Parathyroid adenoma (tissue), 2 donors: ENCODE results near the gene ZNF562.

Source experiments
- H2AFZ ChIP-seq: fragments of 300-600 bp; sonication (generic); one replicate; pipeline ENCODE4 v1.7.0; 2017; ENCODE audit warnings: antibody characterized with exemption, mild to moderate bottlenecking
- H3K27ac ChIP-seq: fragments of 300-600 bp; sonication (generic); one replicate; pipeline ENCODE4 v1.7.0; 2017
- H3K27me3 ChIP-seq: fragments of 300-600 bp; sonication (generic); one replicate; pipeline ENCODE4 v1.7.0; 2017; ENCODE audit warnings: low read length; ENCODE audit not compliant: control insufficient read depth, insufficient read depth
- H3K36me3 ChIP-seq: fragments of 300-600 bp; sonication (generic); one replicate; pipeline ENCODE4 v1.7.0; 2017; ENCODE audit warnings: low read length; ENCODE audit not compliant: control insufficient read depth, insufficient read depth
- H3K4me1 ChIP-seq: fragments of 300-600 bp; sonication (generic); one replicate; pipeline ENCODE4 v1.7.0; 2017; ENCODE audit warnings: control low read depth
- H3K4me2 ChIP-seq: fragments of 300-600 bp; sonication (generic); one replicate; pipeline ENCODE4 v1.7.0; 2017; ENCODE audit warnings: low read length
- H3K4me3 ChIP-seq: fragments of 300-600 bp; sonication (generic); one replicate; pipeline ENCODE4 v1.7.0; 2017; ENCODE audit warnings: low read depth, low read length
- H3K79me2 ChIP-seq: fragments of 300-600 bp; sonication (generic); one replicate; pipeline ENCODE4 v1.7.0; 2017; ENCODE audit warnings: control low read depth
- H3K9ac ChIP-seq: fragments of 300-600 bp; sonication (generic); one replicate; pipeline ENCODE4 v1.7.0; 2017; ENCODE audit warnings: mild to moderate bottlenecking
- H3K9me3 ChIP-seq: fragments of 300-600 bp; sonication (generic); one replicate; pipeline ENCODE4 v1.7.0; 2017; ENCODE audit warnings: low read length; ENCODE audit not compliant: control insufficient read depth
- TF ChIP-seq, protein P1 (sequence below): fragments of 300-600 bp; sonication (generic); IDR thresholded peaks from one replicate; pipeline ENCODE4 v1.7.0; 2017; ENCODE audit warnings: antibody characterized with exemption, mild to moderate bottlenecking
- donor health status: primary hyperparathyroidism.

ZNF562 gene

DNA sequence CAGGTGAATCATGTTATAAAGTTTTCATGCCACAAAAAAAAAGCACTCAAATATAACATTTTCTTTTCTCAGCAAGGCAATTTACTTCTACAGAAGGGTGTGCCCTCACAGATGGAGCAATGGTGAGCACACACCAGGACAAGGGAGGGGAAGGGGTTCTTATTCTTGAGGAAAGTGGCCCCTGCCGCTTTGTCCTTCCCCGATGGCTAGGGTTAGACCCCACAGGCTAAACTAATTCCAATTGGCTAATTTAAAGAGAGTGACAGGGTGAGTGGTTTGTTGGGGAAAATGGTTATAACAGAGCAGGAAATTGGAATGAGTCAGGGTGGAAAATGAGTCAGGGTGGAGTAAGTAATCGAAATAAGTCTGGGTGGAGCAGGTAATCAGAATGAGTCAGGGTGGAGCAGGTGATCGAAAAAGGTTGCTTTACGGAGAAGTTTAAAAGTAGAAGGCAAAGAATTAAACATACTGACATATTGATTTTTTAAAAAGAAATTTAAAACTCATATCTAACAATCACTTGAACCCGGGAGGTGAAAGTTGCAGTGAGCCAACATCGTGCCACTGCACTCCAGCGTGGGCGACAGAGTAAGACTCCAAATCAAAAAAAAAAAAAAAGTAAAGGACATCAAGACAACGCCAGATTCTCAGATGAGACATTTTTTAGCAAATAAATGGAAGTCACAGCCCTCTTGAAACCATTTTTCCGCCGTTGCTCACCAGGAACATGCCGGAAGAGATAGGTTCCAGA is 813 bp downstream of the ZNF562 start:
- H3K4me3 ChIP-seq = peak overlapping the region; percentile 95
- TF ChIP-seq, protein P1, sequence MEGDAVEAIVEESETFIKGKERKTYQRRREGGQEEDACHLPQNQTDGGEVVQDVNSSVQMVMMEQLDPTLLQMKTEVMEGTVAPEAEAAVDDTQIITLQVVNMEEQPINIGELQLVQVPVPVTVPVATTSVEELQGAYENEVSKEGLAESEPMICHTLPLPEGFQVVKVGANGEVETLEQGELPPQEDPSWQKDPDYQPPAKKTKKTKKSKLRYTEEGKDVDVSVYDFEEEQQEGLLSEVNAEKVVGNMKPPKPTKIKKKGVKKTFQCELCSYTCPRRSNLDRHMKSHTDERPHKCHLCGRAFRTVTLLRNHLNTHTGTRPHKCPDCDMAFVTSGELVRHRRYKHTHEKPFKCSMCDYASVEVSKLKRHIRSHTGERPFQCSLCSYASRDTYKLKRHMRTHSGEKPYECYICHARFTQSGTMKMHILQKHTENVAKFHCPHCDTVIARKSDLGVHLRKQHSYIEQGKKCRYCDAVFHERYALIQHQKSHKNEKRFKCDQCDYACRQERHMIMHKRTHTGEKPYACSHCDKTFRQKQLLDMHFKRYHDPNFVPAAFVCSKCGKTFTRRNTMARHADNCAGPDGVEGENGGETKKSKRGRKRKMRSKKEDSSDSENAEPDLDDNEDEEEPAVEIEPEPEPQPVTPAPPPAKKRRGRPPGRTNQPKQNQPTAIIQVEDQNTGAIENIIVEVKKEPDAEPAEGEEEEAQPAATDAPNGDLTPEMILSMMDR = no peak
- no peaks in the 10 kb centered on the region for H3K4me1 ChIP-seq
- H3K4me2 ChIP-seq = peak overlapping the region; percentile 91
- H3K27ac ChIP-seq = peak overlapping the region; percentile 89
- no peaks in the 10 kb centered on the region for H3K27me3 ChIP-seq
- no peaks in the 10 kb centered on the region for H3K9me3 ChIP-seq
- peak overlapping the region; percentile 63 for H3K9ac ChIP-seq
- no peaks in the 10 kb centered on the region for H3K36me3 ChIP-seq
- H2AFZ ChIP-seq = peak overlapping the region; percentile 86
- peaks cover 20% of the 10 kb centered on the region for H3K79me2 ChIP-seq

DNA sequence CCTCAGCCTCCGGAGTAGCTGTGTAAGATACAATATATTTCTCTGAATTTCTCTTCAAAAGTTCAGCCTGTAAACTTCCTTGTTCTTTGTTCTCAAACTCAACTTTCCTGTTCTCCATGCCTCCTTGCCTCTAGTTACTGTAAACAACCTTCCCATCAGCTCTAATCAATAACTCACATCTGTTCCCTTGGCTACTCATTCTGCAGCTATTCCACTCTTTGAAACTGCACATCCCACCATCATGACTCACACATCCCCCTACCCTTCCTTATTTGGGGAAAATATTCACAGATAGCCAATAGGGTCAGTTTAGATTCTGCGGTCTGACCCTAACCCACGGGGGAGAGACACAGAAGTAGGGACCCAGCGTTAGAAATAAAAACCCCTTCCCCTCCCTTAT is 2.0 kb downstream of the ZNF562 start:
- H3K9me3 ChIP-seq = no peaks in the 10 kb centered on the region
- H3K27ac ChIP-seq = no peak overlapping the region
- H3K36me3 ChIP-seq = no peaks in the 10 kb centered on the region
- no peaks in the 10 kb centered on the region for H3K27me3 ChIP-seq
- H3K4me1 ChIP-seq = no peaks in the 10 kb centered on the region
- H3K9ac ChIP-seq = no peak overlapping the region
- H2AFZ ChIP-seq = no peak overlapping the region
- TF ChIP-seq, protein P1 = no peak
- no peak overlapping the region for H3K4me3 ChIP-seq
- no peak overlapping the region for H3K4me2 ChIP-seq
- H3K79me2 ChIP-seq = peaks cover 30% of the 10 kb centered on the region

DNA sequence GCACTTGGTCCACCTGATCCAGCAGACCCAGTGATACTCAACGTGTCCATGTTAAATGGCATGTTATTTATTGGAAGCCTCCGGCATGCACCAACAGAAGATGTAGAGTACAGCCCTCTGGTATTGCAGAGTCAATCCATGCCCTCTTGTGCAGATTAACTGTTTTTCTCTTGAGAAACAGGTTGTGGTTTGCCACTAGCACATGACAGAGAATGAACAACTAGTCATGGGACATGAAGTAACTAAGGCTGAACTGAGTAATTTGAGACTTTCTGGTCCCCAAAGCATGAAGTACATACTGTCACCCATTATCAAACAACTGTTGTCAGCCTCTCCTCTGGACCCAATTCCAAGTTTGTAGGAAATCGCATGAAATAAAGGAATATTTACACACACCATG is 3.2 kb downstream of the ZNF562 start:
- H3K9ac ChIP-seq = no peak overlapping the region
- H2AFZ ChIP-seq = no peak overlapping the region
- H3K36me3 ChIP-seq = no peaks in the 10 kb centered on the region
- H3K4me3 ChIP-seq = no peak overlapping the region
- H3K27me3 ChIP-seq = no peaks in the 10 kb centered on the region
- H3K27ac ChIP-seq = no peak overlapping the region
- H3K4me1 ChIP-seq = no peaks in the 10 kb centered on the region
- TF ChIP-seq, protein P1 = no peak
- H3K9me3 ChIP-seq = no peaks in the 10 kb centered on the region
- H3K4me2 ChIP-seq = no peak overlapping the region
- peaks cover 37% of the 10 kb centered on the region for H3K79me2 ChIP-seq

DNA sequence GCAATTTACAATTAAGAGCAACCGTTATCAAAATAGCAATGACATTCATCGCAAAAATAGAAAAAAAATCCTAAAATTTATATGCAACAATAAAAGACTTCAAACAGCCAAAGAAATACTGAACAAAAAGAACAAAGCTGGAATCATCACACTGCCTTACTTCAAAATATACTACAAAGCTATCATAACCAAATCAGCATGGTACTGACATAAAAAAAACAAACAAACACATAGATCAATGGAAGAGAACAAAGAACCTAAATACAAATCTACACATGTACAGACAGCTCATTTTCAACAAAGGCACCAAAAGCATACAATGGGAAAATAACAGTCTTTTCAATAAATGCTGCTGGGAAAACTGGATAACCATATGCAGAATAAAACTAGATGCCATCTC is 6.4 kb downstream of the ZNF562 start:
- H3K36me3 ChIP-seq = no peaks in the 10 kb centered on the region
- peaks cover 53% of the 10 kb centered on the region for H3K79me2 ChIP-seq
- no peak overlapping the region for H3K4me2 ChIP-seq
- no peaks in the 10 kb centered on the region for H3K27me3 ChIP-seq
- no peak overlapping the region for H3K4me3 ChIP-seq
- H3K27ac ChIP-seq = no peak overlapping the region
- no peak overlapping the region for H2AFZ ChIP-seq
- no peaks in the 10 kb centered on the region for H3K4me1 ChIP-seq
- TF ChIP-seq, protein P1 = no peak
- H3K9me3 ChIP-seq = no peaks in the 10 kb centered on the region
- no peak overlapping the region for H3K9ac ChIP-seq

DNA sequence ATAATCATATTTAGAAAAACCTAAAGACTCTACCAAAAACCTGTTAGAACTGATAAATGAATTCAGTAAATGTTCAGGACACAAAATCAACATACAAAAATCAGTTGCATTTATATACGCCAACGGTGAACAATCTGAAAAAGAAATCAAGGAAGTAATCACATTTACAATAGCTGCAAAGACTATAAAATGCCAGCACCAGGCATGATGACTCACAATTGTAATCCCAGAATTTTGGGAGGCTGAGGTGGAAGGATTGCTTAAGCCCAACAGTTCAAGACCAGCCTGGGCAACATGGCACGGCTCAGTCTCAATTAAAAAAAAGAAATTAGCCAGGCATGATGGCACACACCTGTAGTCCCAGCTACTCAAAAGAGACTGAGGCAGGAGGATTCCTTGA is 7.0 kb downstream of the ZNF562 start:
- Histone ChIP-seq H3K27ac (no peak overlapping the region), H3K9ac (no peak overlapping the region), H3K36me3 (no peaks in the 10 kb centered on the region), H3K4me2 (no peak overlapping the region), H2AFZ (no peak overlapping the region), H3K4me3 (no peak overlapping the region), H3K79me2 (peaks cover 48% of the 10 kb centered on the region), H3K9me3 (no peaks in the 10 kb centered on the region), H3K27me3 (no peaks in the 10 kb centered on the region), H3K4me1 (no peaks in the 10 kb centered on the region)
- TF ChIP-seq, protein P1 = no peak
